HL-60/S4 treated with retinoic acid at 250 ng/mL for 4 days and 3 days (cell line): Measurements from ENCODE around the gene MRPS22.

ENCODE experiments used
- in situ Hi-C: fragments of 300-500 bp; cut with MboI; formaldehyde crosslinking; loops from 2 replicates; pipeline ENCODE4 v1.7.0; 2022; ENCODE audit warnings: low sequenced_read_pairs

Gene MRPS22

GRCh38 chr3:139311557-139311956 lies 32.3 kb upstream of the MRPS22 start:
- in situ Hi-C loops = no loop called here

GRCh38 chr3:139312416-139312815 lies 31.4 kb upstream of the MRPS22 start:
- in situ Hi-C loops = no loop called here

GRCh38 chr3:139312959-139313358 lies 30.9 kb upstream of the MRPS22 start:
- in situ Hi-C loops = no loop called here

- in situ Hi-C loops = no loop called here
These were observed 29.9 kb upstream of the MRPS22 start for GRCh38 chr3:139313921-139314320.

GRCh38 chr3:139317215-139317614 lies 26.6 kb upstream of the MRPS22 start:
- in situ Hi-C loops = no loop called here

GRCh38 chr3:139317660-139318430 lies 26.0 kb upstream of the MRPS22 start:
- in situ Hi-C loops = no loop called here

- in situ Hi-C loops = no loop called here
These were observed 25.4 kb upstream of the MRPS22 start for GRCh38 chr3:139318431-139318816.

- in situ Hi-C loops = no loop called here
These were observed 25.0 kb upstream of the MRPS22 start for GRCh38 chr3:139318826-139319225.

- in situ Hi-C loops = no loop called here
These were observed 24.1 kb upstream of the MRPS22 start for GRCh38 chr3:139319428-139320402.

- in situ Hi-C loops = no loop called here
These were observed 23.1 kb upstream of the MRPS22 start for GRCh38 chr3:139320551-139321309.

- in situ Hi-C loops = no loop called here
These were observed 21.5 kb upstream of the MRPS22 start for GRCh38 chr3:139322346-139322745.

GRCh38 chr3:139323146-139323545 lies 20.7 kb upstream of the MRPS22 start:
- in situ Hi-C loops = no loop called here

- in situ Hi-C loops = no loop called here
These were observed 19.4 kb upstream of the MRPS22 start for GRCh38 chr3:139324456-139324855.

- in situ Hi-C loops = no loop called here
These were observed 18.3 kb upstream of the MRPS22 start for GRCh38 chr3:139325551-139325950.

- in situ Hi-C loops = no loop called here
These were observed 17.7 kb upstream of the MRPS22 start for GRCh38 chr3:139326131-139326530.

- in situ Hi-C loops = no loop called here
These were observed 17.1 kb upstream of the MRPS22 start for GRCh38 chr3:139326707-139327106.

GRCh38 chr3:139327231-139327630 lies 16.6 kb upstream of the MRPS22 start:
- in situ Hi-C loops = no loop called here

GRCh38 chr3:139327861-139328260 lies 16.0 kb upstream of the MRPS22 start:
- in situ Hi-C loops = no loop called here

- in situ Hi-C loops = no loop called here
These were observed 15.5 kb upstream of the MRPS22 start for GRCh38 chr3:139328356-139328755.

- in situ Hi-C loops = no loop called here
These were observed 14.4 kb upstream of the MRPS22 start for GRCh38 chr3:139329364-139329850.

GRCh38 chr3:139332092-139332491 lies 11.7 kb upstream of the MRPS22 start:
- in situ Hi-C loops = no loop called here
